Right atrium auricular region (tissue), 2 donors: Measurements from ENCODE around the gene GNAZ. TPM values are rescaled to one million over a fixed set of nuclear protein-coding genes. Genes with fewer than 3 reads are reported as not detected.

Experiments
- DNase-seq: peaks from one replicate; pipeline ENCODE4 v3.0.0-alpha.2; 2019; ENCODE audit warnings: low spot score
- H3K27ac ChIP-seq, 2 donors: fragments of 200-600 bp; sonication (generic); 1 replicate in 1 of 2; 2 replicates in 1 of 2; pipeline ENCODE4 v1.5.1; 2016 to 2019
- H3K27me3 ChIP-seq, 2 donors: fragments of 200-600 bp; sonication (generic); one replicate each; pipeline versions ENCODE4 v1.5.1 to v1.6.0; 2017 to 2019
- H3K36me3 ChIP-seq: fragments of 200-600 bp; sonication (generic); one replicate; pipeline ENCODE4 v1.5.1; 2016
- H3K4me1 ChIP-seq, 2 donors: fragments of 200-600 bp; sonication (generic); one replicate each; pipeline versions ENCODE4 v1.5.1 to v1.6.0; 2017 to 2019
- H3K4me3 ChIP-seq, 2 donors: fragments of 200-600 bp; sonication (generic); 1 replicate in 1 of 2; 2 replicates in 1 of 2; pipeline ENCODE4 v1.5.1; 2017 to 2019; ENCODE audit warnings: mild to moderate bottlenecking in 1 of 2, moderate library complexity in 1 of 2
- H3K9me3 ChIP-seq, 2 donors: fragments of 200-600 bp; sonication (generic); one replicate each; pipeline ENCODE4 v1.5.1; 2019
- total RNA-seq, 2 donors: library from RNA; depleted of rRNA; stranded (reverse); fragments of >200 nt; gene quantifications; one replicate each; pipeline ENCODE4 v1.1.0, GENCODE V29; 2016
- TF ChIP-seq, protein P1 (sequence below), 2 donors: fragments of 200-600 bp; sonication (generic); IDR thresholded peaks; one replicate each; pipeline ENCODE4 v1.5.1; 2019; ENCODE audit warnings: antibody characterized with exemption in 2 of 2

Gene GNAZ
- total RNA-seq, 2 donors from 2014 or later, result 1.9 to 3.2 TPM

- Histone ChIP-seq H3K27me3 (no peaks in the 10 kb centered on the region), H3K4me3 (no peak overlapping the region), H3K36me3 (no peaks in the 10 kb centered on the region), H3K9me3 (no peaks in the 10 kb centered on the region), H3K4me1 (peaks cover 0 to 25% of the 10 kb centered on the region in 2 donors), H3K27ac (no peak overlapping the region)
- no peak for DNase-seq
- TF ChIP-seq, protein P1, sequence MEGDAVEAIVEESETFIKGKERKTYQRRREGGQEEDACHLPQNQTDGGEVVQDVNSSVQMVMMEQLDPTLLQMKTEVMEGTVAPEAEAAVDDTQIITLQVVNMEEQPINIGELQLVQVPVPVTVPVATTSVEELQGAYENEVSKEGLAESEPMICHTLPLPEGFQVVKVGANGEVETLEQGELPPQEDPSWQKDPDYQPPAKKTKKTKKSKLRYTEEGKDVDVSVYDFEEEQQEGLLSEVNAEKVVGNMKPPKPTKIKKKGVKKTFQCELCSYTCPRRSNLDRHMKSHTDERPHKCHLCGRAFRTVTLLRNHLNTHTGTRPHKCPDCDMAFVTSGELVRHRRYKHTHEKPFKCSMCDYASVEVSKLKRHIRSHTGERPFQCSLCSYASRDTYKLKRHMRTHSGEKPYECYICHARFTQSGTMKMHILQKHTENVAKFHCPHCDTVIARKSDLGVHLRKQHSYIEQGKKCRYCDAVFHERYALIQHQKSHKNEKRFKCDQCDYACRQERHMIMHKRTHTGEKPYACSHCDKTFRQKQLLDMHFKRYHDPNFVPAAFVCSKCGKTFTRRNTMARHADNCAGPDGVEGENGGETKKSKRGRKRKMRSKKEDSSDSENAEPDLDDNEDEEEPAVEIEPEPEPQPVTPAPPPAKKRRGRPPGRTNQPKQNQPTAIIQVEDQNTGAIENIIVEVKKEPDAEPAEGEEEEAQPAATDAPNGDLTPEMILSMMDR (IDR thresholded peaks at IDR 0.05), result no peak
These were observed 40.7 kb downstream of the GNAZ start for GRCh38 chr22:23110922-23111527.

GRCh38 chr22:23112472-23113012 lies 42.2 kb downstream of the GNAZ start:
- TF ChIP-seq, protein P1 (IDR thresholded peaks at IDR 0.05), result no peak
- no peak overlapping the region for H3K27ac ChIP-seq

GRCh38 chr22:23113067-23113846 lies 42.9 kb downstream of the GNAZ start:
- no peak overlapping the region for H3K27ac ChIP-seq
- no peaks in the 10 kb centered on the region for H3K27me3 ChIP-seq
- no peaks in the 10 kb centered on the region for H3K9me3 ChIP-seq
- H3K36me3 ChIP-seq, result no peaks in the 10 kb centered on the region
- no peak overlapping the region for H3K4me3 ChIP-seq
- no peak for DNase-seq
- peaks cover 0 to 11% of the 10 kb centered on the region in 2 donors for H3K4me1 ChIP-seq
- TF ChIP-seq, protein P1 (IDR thresholded peaks at IDR 0.05), result no peak

More at GRCh38 chr22:23112472-23113012, 42.2 kb downstream of the GNAZ start:
- peaks cover 0 to 12% of the 10 kb centered on the region in 2 donors for H3K4me1 ChIP-seq
- H3K27me3 ChIP-seq, result no peaks in the 10 kb centered on the region
- H3K9me3 ChIP-seq, result no peaks in the 10 kb centered on the region
- H3K4me3 ChIP-seq, result no peak overlapping the region
- DNase-seq, result no peak
- H3K36me3 ChIP-seq, result no peaks in the 10 kb centered on the region

GRCh38 chr22:23113847-23114720 lies 43.8 kb downstream of the GNAZ start:
- H3K36me3 ChIP-seq, result no peaks in the 10 kb centered on the region
- H3K27me3 ChIP-seq, result no peaks in the 10 kb centered on the region
- no peak overlapping the region for H3K4me3 ChIP-seq
- TF ChIP-seq, protein P1 (IDR thresholded peaks at IDR 0.05), result no peak
- H3K9me3 ChIP-seq, result no peaks in the 10 kb centered on the region
- no peak overlapping the region for H3K27ac ChIP-seq
- peaks cover 0 to 11% of the 10 kb centered on the region in 2 donors for H3K4me1 ChIP-seq
- no peak for DNase-seq

DNA sequence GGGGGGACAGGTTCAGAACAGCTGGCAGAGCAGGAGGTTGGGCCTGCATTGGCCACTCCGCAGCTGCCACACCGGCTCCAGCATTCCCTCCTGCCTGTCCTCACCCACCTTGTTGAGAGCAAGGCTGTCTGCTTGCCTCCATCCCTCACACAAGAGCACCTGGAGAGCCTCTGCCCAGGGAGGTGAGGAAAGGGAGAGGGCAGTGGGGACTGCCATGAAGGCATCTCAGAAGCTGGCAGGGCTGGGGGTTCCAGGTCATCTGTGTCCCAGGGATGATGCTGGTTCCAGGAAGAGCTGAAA lies 44.4 kb downstream of the GNAZ start:
- Histone ChIP-seq H3K27ac (no peak overlapping the region), H3K4me1 (peaks cover 0 to 11% of the 10 kb centered on the region in 2 donors), H3K4me3 (no peak overlapping the region), H3K36me3 (no peaks in the 10 kb centered on the region), H3K9me3 (no peaks in the 10 kb centered on the region), H3K27me3 (no peaks in the 10 kb centered on the region)
- TF ChIP-seq, protein P1 (IDR thresholded peaks at IDR 0.05), result no peak
- DNase-seq, result no peak
